Amygdala (tissue), 56 donors: ENCODE measurements around the gene MSMP.

Source experiments
- DNase-seq, 56 donors: peaks; one replicate each; lab custom pipeline; 2025; lab: John Stamatoyannopoulos, UW

MSMP gene

GRCh38 chr9:35771943-35772342 lies 17.9 kb upstream of the MSMP start:
- DNase-seq: no peak

DNA sequence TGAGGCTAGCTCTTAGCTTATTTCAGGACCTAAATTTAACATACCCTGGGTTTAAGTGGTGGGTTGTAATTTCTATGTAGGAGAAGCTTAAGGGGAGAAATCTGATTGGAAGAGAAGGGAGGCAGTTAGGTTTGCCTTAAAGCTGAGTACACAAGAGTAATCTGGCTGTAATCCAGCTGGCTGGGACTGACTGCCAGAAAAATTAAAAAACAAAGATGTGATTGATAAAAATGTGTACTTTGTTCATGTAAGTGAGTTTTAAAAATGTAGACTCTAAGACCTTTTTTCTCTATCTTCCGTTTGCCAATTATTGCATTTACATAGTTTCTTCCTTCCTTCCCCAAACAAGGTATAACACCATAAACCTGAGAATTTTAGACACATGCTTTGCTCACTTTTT lies 17.5 kb upstream of the MSMP start:
- peak in 1 of 56 donors; percentile 39 for DNase-seq

DNA sequence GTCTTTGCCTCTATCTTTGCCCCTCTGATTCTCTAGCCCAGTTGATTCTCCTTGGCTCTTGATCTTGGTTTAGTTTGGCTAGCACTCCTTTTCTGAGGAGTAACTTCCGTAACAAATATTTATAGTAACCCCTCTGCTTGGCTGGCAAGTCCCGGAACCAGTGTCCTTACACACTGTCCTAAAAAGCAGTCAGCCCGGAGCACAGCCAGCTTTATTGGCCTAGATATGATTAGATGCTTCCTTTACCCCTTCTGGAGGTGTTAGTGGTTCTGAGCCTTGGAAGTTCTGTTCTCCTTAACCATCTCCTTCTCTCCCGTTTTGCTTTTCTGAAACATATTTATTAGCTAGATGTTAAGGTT lies 17.0 kb upstream of the MSMP start:
- DNase-seq: peak in 1 of 56 donors; percentile 9

DNA sequence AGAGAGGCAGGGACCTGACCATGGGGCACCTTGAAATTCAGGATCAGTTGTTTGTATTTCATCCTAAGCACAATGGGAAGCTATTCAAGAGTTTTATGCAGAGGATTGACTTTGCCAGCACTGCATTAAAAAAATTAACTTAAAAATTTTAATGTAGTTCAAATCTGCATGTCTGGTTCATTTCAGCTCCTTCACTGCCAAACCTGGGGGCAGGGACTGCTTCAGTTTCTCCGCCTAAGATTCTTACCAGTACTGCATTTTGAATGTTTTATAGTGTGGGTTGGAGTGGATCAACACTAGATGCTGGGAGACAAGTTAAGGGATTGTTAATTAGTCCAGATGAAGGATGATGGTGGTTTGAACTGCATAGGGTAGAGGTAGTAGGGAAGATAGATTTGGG lies 15.7 kb upstream of the MSMP start:
- no peak for DNase-seq

DNA sequence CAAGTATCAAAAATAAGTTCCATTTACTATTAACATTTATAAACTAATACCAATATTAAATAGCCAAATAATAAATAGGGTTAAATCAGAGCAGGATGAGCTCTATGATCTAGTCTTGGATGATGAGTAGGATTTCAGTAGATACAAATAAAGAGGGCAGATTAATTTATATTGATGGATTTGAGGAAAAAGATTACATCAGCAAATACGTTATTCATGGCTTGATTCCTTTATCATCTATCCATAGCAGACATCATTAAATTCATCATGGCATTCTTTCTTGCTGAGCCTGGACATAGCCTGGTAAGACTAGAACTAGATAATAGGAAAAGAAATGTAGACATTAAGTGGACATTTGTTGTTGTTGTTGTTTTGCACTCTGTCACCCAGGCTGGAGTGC lies 13.4 kb upstream of the MSMP start:
- DNase-seq: no peak

DNA sequence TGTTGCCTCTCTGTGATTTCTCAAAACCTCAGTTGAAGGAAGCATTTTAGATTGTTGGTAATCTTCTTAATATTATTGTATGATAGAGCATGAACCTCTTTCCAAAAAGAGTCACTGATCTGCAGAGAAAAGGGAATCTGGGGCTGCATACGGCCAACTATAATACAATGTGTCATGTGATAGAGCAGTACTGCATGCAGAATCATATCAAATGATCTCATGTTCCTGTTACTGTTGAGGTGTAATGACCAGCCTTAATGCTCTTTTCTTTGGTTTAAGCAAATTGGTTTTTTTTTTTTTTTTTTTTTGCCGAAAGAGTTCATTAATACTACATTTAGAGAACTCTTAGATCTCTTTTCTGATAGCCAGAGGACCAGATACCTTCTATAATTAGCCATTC lies 12.9 kb upstream of the MSMP start:
- no peak for DNase-seq

- DNase-seq: no peak
Observed at GRCh38 chr9:35763803-35764202, 9.7 kb upstream of the MSMP start.

- no peak for DNase-seq
Observed at GRCh38 chr9:35763181-35763580, 9.1 kb upstream of the MSMP start.

GRCh38 chr9:35760651-35761050 lies 6.6 kb upstream of the MSMP start:
- peak in 6 of 56 donors; percentile 5 to 35 (median 17) for DNase-seq

- no peak for DNase-seq
Observed at GRCh38 chr9:35759795-35760194, 5.7 kb upstream of the MSMP start.

GRCh38 chr9:35758475-35759050 lies 4.5 kb upstream of the MSMP start:
- DNase-seq: no peak

DNA sequence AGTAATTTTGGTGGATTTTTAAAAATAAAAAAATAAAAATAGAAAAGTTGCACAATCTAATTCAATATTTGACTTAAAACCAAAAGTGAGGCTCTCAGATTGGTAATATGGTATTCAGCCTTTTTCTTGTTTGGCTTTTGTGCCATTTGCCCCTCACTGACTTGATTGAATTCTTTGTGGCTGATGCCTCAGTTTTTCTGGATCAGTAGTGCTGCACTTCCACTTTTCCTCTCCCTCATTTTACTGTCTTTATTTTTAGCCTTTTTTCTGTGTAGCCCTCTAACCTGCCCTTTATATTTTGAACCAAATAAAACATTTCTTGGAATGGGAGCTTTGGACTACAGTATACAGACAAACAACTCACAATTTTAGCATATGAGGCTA lies 3.8 kb upstream of the MSMP start:
- no peak for DNase-seq

DNA sequence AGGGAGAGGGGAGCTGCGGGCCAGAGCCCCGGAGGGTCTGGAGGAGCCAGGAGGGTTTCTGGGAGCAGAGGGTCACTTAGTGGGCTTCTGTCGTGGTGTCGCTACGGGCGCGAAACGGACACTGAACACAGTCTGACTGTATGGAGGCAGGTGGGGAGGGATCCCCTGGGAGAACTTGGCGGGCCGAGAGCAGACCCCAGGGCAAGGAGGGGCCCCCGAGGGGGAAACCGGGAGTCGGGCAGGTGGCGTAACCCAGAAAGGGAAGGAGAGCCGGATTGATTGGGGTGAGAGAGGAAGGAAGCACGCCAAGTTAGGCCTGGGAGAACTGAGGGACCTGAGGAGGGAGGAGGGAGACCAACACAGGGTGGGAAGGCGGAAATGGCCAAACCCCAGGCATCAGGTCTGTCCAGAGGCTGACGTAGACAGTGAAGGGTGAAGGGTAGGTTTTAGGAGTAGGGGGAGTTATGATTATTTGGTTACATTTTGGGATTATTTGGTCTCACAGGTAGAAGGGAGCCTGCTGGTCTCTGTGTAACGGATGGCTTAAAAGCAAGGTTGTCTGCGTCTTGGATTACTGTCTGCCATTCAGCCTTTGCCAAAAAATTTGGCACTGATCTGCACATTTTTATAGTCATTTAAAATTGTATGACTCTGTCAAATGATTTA lies 3.3 kb upstream of the MSMP start:
- DNase-seq: peak in 22 of 56 donors; percentile 19 to 71 (median 48)

- peak in 40 of 56 donors; percentile 9 to 82 (median 56) for DNase-seq
Observed at GRCh38 chr9:35756275-35757225, 2.5 kb upstream of the MSMP start.

DNA sequence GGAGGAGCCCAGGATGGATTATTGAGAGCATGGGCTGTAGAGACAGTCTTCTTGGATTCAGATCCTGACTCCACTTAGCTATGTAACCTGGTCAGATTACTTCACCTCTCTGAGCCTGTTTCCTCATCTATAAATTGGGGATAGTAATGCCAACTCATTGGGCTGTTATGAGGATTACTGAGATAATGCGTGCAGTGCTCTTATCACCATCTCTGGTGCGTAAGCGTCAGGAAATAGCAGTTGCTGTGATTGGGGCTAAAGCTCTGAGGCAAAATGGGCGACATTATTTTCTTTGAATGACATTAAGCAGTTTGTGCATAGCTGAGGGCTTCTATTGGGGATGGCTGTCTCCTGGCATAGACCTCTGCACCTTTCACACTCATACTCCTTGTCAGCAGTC lies 995 bp upstream of the MSMP start:
- no peak for DNase-seq

DNA sequence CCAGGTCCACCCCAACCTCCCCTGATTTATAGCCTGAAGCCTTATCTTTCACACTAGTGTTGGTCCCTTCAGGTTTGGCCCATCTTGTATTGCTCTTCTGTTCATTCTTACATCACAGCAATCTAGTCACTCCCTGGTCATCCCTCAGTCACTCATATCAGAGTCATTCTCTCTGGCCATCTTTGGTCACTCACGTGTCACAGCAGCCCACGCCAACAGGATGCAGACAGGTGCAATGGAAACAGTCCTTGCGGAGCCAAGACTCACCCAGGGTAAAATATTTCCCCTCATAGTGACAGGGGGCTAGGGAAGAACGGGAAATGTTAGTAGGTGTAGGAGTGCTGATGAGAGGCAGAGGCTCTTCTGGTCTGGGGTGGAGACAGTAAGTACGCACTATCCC lies 610 bp downstream of the MSMP start:
- no peak for DNase-seq

GRCh38 chr9:35750256-35750531 lies 3.9 kb downstream of the MSMP start:
- no peak for DNase-seq

- DNase-seq: peak in 5 of 56 donors; percentile 22 to 47 (median 43)
Observed at GRCh38 chr9:35749515-35750255, 4.4 kb downstream of the MSMP start.

GRCh38 chr9:35748858-35749514 lies 5.1 kb downstream of the MSMP start, which contains the start of the genes GBA2 and RGP1:
TSS of gene GBA2 (minus strand) at chr9:35749228. CDS start at chr9:35748704, 524 bp downstream.
TSS of gene RGP1 (plus strand) at chr9:35749287. CDS start at chr9:35749756, 469 bp downstream.
- DNase-seq: peak in 50 of 56 donors; percentile 30 to 86 (median 70)

- peak in 1 of 56 donors; percentile 31 for DNase-seq
Observed at GRCh38 chr9:35748242-35748857, 5.7 kb downstream of the MSMP start.
